Muscle of leg (tissue), 11 donors: ENCODE measurements around the gene NEGR1. TPM values are rescaled to one million over a fixed set of nuclear protein-coding genes. Genes with fewer than 3 reads are reported as not detected.
A peak's percentile ranks its signal among the peaks of the same experiment; 100 is the strongest.

Source experiments
- DNase-seq: peaks from one replicate; pipeline ENCODE4 v3.0.0; 2013
- H3K27ac ChIP-seq: one replicate; pipeline ENCODE4 v1.5.1; 2013; ENCODE audit warnings: mild to moderate bottlenecking, low read length, control low read depth
- H3K27me3 ChIP-seq: one replicate; pipeline ENCODE4 v1.6.1; 2013; ENCODE audit warnings: low read length; ENCODE audit not compliant: control insufficient read depth, insufficient read depth
- H3K36me3 ChIP-seq: one replicate; pipeline ENCODE4 v1.6.1; 2013; ENCODE audit warnings: low read length; ENCODE audit not compliant: control insufficient read depth, insufficient read depth
- H3K4me1 ChIP-seq: one replicate; pipeline ENCODE4 v1.6.1; 2013; ENCODE audit warnings: low read length; ENCODE audit not compliant: control insufficient read depth, insufficient read depth
- H3K4me3 ChIP-seq: one replicate; pipeline ENCODE4 v1.5.1; 2013; ENCODE audit warnings: low read length, control low read depth
- H3K9me3 ChIP-seq: replicated peaks from 2 replicates; pipeline ENCODE4 v1.6.1; 2013; ENCODE audit warnings: low read depth, low read length; ENCODE audit not compliant: control insufficient read depth
- WGBS: methylation state at CpG from one replicate; pipeline ENCODE4 v1.1.5; 2013; ENCODE audit warnings: missing lambda C conversion rate; ENCODE audit not compliant: insufficient coverage; 5-methylcytosine and 5-hydroxymethylcytosine counted together
- polyA plus RNA-seq, 8 donors: library from polyadenylated mRNA; unstranded; fragments of 120-200 nt; gene quantifications; one replicate each; pipeline versions ENCODE4 v1.2.1 to v1.2.3, GENCODE V29; 2013; ENCODE audit warnings: inconsistent platforms in 1 of 8, low replicate concordance in 1 of 8; ENCODE audit not compliant: insufficient read length in 8 of 8, insufficient read depth in 1 of 8
- total RNA-seq: library from RNA; stranded (reverse); fragments of 120-200 nt; gene quantifications from one replicate; pipeline ENCODE4 v1.2.4, GENCODE V29; 2013

The NEGR1 gene
- total and polyA plus RNA-seq, 9 donors: 15.5 to 24.1 (median 22.1) TPM

GRCh38 chr1:71823708-71824305, 458.5 kb downstream of the NEGR1 start:
- no peak for DNase-seq
- Histone ChIP-seq H3K27ac (no peak overlapping the region), H3K9me3 (no peaks in the 10 kb centered on the region), H3K4me1 (no peaks in the 10 kb centered on the region), H3K27me3 (no peaks in the 10 kb centered on the region), H3K36me3 (no peaks in the 10 kb centered on the region), H3K4me3 (no peak overlapping the region)
- 90% methylated on average over 3 of the region's 4 CpGs for WGBS

GRCh38 chr1:71817028-71817427, 465.3 kb downstream of the NEGR1 start:
- Histone ChIP-seq H3K27me3 (no peaks in the 10 kb centered on the region), H3K27ac (no peak overlapping the region), H3K9me3 (no peaks in the 10 kb centered on the region), H3K4me1 (no peaks in the 10 kb centered on the region), H3K4me3 (no peak overlapping the region), H3K36me3 (no peaks in the 10 kb centered on the region)
- WGBS: 81% methylated on average over 4 of the region's 4 CpGs
- DNase-seq: no peak

GRCh38 chr1:71809085-71809484, 473.3 kb downstream of the NEGR1 start:
- Histone ChIP-seq H3K27ac (no peak overlapping the region), H3K4me1 (no peaks in the 10 kb centered on the region), H3K27me3 (no peaks in the 10 kb centered on the region), H3K4me3 (no peak overlapping the region), H3K36me3 (no peaks in the 10 kb centered on the region), H3K9me3 (no peaks in the 10 kb centered on the region)
- WGBS: no CpG with 5 or more reads among the region's 3 CpGs
- no peak for DNase-seq

GRCh38 chr1:71804140-71804539, 478.2 kb downstream of the NEGR1 start:
- Histone ChIP-seq H3K4me1 (no peaks in the 10 kb centered on the region), H3K27ac (no peak overlapping the region), H3K27me3 (no peaks in the 10 kb centered on the region), H3K36me3 (no peaks in the 10 kb centered on the region), H3K9me3 (no peaks in the 10 kb centered on the region), H3K4me3 (no peak overlapping the region)
- DNase-seq: peak; percentile 7
- 33% methylated on average over 1 of the region's 2 CpGs for WGBS

- Histone ChIP-seq H3K9me3 (no peaks in the 10 kb centered on the region), H3K4me1 (no peaks in the 10 kb centered on the region), H3K27ac (no peak overlapping the region), H3K27me3 (no peaks in the 10 kb centered on the region), H3K36me3 (no peaks in the 10 kb centered on the region), H3K4me3 (no peak overlapping the region)
- no peak for DNase-seq
Measured at GRCh38 chr1:71796006-71796405, 486.3 kb downstream of the NEGR1 start.

- Histone ChIP-seq H3K27me3 (no peaks in the 10 kb centered on the region), H3K4me3 (no peak overlapping the region)
Measured at GRCh38 chr1:71792264-71792663, 490.1 kb downstream of the NEGR1 start.

GRCh38 chr1:71788113-71788512, 494.2 kb downstream of the NEGR1 start:
- Histone ChIP-seq H3K4me1 (no peaks in the 10 kb centered on the region), H3K9me3 (no peaks in the 10 kb centered on the region), H3K27ac (no peak overlapping the region), H3K4me3 (no peak overlapping the region), H3K36me3 (no peaks in the 10 kb centered on the region), H3K27me3 (no peaks in the 10 kb centered on the region)
- no CpG with 5 or more reads among the region's 1 CpG for WGBS
- no peak for DNase-seq

More at GRCh38 chr1:71792264-71792663, 490.1 kb downstream of the NEGR1 start:
- H3K36me3 ChIP-seq: no peaks in the 10 kb centered on the region
- H3K9me3 ChIP-seq: no peaks in the 10 kb centered on the region
- no peaks in the 10 kb centered on the region for H3K4me1 ChIP-seq
- DNase-seq: no peak
- WGBS: no CpG with 5 or more reads among the region's 1 CpG
- no peak overlapping the region for H3K27ac ChIP-seq

- H3K36me3 ChIP-seq: no peaks in the 10 kb centered on the region
- no peaks in the 10 kb centered on the region for H3K9me3 ChIP-seq
- no peak for DNase-seq
- H3K4me1 ChIP-seq: no peaks in the 10 kb centered on the region
- WGBS: no CpG with 5 or more reads among the region's 1 CpG
- H3K27me3 ChIP-seq: no peaks in the 10 kb centered on the region
- no peak overlapping the region for H3K4me3 ChIP-seq
- no peak overlapping the region for H3K27ac ChIP-seq
Measured at GRCh38 chr1:71787699-71788098, 494.6 kb downstream of the NEGR1 start.

GRCh38 chr1:71786218-71786617, 496.1 kb downstream of the NEGR1 start:
- Histone ChIP-seq H3K4me3 (no peak overlapping the region), H3K9me3 (no peaks in the 10 kb centered on the region), H3K4me1 (no peaks in the 10 kb centered on the region), H3K27ac (peak overlapping the region; percentile 9), H3K27me3 (no peaks in the 10 kb centered on the region), H3K36me3 (no peaks in the 10 kb centered on the region)
- no peak for DNase-seq
- no CpG with 5 or more reads among the region's 1 CpG for WGBS

- Histone ChIP-seq H3K4me3 (no peak overlapping the region), H3K4me1 (no peaks in the 10 kb centered on the region), H3K9me3 (no peaks in the 10 kb centered on the region), H3K36me3 (no peaks in the 10 kb centered on the region), H3K27me3 (no peaks in the 10 kb centered on the region), H3K27ac (peak overlapping the region; percentile 77)
- peak; percentile 92 for DNase-seq
Measured at GRCh38 chr1:71785450-71785849, 496.9 kb downstream of the NEGR1 start.

- no CpG with 5 or more reads among the region's 3 CpGs for WGBS
- H3K27ac ChIP-seq: peak overlapping the region; percentile 77
- H3K9me3 ChIP-seq: no peaks in the 10 kb centered on the region
- no peak overlapping the region for H3K4me3 ChIP-seq
- H3K27me3 ChIP-seq: no peaks in the 10 kb centered on the region
- H3K4me1 ChIP-seq: no peaks in the 10 kb centered on the region
- DNase-seq: peak; percentile 87
- no peaks in the 10 kb centered on the region for H3K36me3 ChIP-seq
Measured at GRCh38 chr1:71785000-71785399, 497.3 kb downstream of the NEGR1 start.
